HG03520 (cell line): ENCODE measurements around the gene HSPB1.
"Not testable (repeated sequence)": the region's sequence is repeated elsewhere in the genome, so short reads cannot be mapped to it uniquely, and the experiment has no call there.

ENCODE experiments used
- ATAC-seq: cut with Tn5 transposase; IDR thresholded peaks from one replicate; pipeline ENCODE4 v1.9.1; 2021; ENCODE audit warnings: mild to moderate bottlenecking, moderate library complexity; ENCODE audit not compliant: unreplicated experiment

HSPB1 gene

DNA sequence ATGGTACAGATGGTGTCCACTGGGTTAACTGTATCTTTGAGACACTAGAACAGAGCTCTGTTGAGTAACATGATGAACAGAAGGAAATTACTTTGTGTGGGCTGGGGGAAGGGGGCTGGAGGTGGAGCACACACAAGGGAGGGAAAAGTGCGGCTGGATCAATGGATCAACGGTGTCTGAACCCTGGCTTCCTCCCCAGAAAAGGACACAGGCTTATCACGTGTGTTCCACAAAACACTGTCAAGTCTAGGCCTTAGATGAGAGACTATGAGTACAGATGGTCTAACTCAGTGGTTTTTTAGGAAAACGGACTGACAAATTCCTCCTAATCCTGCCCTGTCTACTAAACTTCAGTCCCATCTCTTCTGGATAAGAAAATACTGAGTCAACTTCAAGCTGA is 27.8 kb downstream of the HSPB1 start:
- ATAC-seq, result no peak

DNA sequence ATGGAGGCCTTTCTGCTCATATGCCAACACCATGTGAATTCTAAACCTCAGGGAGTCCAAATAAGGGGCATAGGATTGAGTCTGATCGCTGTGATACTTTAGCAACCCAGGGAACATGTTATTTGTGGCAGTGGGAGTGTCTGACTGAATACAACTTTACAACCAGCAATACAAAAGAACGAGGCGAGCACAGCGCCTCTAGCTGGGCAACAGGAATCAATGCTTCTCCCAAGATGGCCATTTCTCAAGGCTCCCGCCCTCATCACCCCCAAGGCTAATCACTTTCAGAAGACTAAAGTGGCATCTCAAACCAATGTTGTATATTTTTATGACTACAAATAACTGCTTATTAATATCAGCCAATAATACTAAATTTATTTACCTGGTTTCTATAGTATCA is 28.2 kb downstream of the HSPB1 start:
- ATAC-seq, result no peak

DNA sequence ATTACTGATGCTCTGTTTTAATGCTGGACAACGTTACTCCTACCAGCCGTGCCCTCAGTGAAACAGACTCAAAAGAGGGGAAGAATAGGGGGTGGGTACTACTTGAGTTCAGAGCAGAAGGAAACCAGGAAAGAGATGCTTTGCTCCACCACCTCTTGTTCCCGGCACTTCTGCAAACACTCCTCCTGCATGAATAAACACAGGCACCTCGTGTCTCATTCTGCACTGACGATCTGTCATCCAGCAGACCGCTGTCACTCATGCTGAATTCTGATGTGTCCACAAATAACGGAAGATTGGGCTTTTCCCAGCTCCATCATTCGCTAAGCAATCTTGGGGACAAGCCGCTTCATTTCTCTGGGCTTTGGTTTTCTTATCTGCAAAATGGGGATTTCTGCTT is 29.6 kb downstream of the HSPB1 start:
- ATAC-seq, result no peak

DNA sequence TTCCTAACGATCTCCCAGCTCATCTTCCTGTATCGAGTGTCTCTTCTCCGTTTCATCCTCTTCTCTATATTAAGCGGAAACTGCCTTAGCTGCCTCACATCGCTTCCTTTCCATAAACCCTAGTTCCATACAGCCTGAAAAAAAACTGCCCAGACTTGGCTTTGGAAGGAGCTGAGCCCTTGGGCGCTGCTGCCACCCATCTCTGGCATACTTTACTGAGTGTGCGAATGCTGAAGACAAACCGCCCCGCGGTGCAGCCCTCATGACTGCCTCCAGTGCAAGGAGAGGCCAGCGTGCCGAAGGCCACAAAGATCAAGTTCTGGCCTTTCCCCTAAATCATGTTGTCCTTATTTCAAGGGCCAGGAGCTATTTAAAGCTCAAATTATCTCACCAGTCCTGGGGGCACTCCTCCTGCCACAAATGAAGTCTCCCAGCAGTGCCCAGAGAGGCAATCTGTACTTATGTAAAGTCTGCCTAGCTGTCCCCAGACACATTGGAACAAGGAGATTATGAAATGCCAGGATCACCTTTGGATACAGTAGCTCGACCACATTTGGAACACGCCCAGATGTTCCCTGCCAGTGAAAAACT is 31.1 kb downstream of the HSPB1 start:
- ATAC-seq, result no peak

DNA sequence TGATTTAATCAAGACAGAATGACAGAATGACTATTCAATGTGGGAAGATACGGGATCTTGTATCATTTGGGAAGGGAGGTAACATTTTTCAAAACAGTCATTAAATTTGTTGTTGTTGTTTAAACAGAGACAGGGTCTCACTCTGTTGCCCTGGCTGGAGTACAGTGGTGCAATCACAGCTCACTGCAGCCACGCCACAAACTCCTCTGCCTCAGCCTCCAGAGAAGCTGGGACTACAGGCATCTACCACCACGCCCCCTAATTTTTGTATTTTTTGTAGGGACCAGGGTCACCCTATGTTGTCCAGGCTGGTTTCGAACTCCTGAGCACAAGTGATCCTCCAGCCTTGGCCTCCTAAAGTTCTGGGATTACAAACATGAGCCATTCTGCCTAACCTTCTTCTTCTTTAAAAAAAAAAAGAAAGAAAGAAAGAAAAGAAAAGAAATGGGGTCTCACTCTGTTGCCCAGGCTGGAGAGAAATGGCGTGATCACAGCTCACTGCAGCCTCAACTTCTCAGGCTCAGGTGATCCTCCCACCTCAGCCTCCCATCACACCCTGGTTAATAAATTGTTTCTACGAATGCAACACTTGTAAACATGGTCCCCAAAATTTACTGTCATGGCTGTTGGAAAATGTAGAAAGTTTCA is 32.0 kb downstream of the HSPB1 start:
- ATAC-seq, result no peak

DNA sequence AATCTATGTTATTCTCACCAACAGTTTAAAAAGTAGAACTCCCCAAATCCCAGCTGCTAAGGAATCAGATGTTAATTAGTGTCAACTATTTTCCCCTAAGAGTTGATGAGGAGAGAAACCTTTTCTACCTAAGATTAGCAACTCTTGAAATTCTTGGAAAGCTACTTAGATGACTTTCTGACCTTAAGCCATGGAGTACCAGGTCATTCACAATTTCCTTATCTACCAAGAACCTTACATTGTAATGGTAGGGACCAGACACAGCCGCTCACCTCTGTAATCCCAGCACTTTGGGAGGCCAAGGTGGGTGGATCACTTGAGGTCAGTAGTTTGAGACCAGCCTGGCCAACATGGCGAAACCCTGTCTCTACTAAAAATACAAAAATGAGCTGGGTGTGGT is 32.9 kb downstream of the HSPB1 start:
- ATAC-seq, result not testable (repeated sequence)

DNA sequence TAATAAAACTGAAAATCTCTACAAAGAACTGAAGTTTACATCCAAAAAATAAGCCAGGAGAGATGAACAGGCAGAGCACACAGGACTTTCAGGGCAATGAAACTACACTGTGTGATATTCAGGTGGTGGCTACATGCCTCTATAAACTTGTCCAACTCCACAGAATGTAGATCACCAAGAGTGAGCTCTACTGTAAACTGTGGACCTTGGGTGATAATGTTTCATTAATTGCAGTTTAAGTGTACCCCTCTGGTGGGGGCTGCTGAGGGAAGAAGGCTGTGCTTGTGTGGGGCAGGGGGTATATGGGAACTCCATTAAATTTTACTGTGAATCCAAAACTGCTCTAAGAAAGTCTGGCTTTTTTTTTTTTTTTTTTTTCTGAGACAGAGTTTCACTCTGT is 33.6 kb downstream of the HSPB1 start:
- ATAC-seq, result no peak

DNA sequence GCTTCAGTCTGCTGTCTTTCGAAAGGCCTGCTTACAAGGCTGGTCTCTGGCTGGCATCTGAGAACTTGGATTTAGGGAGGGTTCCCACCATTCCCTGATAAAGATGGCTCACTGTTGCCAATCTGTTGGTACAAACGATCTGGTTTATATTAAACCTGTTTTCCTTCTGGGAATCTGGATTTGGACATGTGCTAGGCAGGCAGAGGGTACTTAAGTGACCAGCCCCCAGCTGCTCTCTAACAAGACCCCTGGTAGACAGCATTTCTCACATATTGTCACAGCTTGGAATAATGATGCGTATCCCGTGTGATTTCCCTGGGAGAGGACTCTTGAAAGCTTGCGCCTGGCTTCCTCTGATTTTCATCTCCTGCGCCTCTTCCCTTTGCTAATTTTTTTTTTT is 34.7 kb downstream of the HSPB1 start:
- no peak for ATAC-seq

DNA sequence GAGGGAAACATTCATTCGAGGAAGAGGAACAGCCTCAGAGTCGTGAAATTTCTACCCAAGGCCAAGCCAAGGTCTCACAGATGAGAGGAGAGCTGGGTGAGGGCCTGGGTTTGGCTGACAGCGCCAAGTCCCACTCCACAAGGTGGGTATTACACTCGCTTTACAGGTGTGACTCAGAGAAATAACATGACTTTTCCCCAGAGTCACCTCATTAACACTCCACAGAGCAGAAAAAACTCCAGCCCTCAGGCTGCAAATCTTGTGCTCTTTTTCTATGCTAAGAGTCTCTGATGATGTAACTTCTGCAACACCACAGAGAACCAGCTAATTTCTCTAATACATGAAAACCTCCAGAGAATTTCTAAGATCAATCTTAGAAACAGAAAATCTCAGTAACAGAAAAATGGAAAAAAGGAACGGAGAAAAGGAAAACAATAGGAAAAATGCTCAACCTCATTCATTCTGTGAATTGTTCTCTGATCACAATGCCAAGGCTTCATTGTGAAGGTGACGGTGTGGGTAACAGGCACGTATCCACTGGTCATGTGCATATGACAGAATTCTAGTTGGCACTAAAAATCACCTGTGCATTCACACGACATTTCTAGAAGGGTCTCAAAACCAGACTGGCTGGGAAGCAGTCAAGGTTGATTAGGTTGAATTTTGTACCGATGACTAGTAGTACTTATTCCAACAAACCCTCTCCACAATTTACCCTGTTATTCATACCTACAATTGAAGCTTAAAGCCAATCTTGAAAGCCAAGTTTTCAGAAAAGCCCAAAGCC is 36.0 kb downstream of the HSPB1 start:
- ATAC-seq, result no peak

DNA sequence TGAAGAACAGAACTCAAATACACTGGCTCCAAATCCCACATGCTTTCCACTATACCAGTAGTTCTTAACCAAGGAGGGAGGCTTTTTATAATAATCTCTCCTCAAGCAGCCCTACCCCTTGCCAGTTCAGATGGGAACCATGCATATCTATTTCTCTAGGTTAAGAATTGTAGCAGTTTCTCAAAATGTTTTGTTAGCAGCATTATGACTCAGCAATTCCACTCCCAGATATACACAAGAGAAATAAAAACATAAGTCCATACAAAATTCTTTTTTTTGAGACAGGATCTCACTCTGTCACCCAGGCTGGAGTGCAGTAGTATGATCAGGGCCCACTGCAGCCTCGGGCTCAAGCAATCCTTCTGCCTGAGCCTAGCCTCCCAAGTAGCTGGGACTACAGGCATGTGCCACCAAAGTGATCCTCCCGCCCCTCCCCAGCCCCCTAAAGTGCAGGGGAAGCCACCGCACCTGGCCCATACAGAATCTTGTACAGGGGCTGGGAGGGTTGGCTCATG is 38.2 kb downstream of the HSPB1 start:
- ATAC-seq, result no peak

DNA sequence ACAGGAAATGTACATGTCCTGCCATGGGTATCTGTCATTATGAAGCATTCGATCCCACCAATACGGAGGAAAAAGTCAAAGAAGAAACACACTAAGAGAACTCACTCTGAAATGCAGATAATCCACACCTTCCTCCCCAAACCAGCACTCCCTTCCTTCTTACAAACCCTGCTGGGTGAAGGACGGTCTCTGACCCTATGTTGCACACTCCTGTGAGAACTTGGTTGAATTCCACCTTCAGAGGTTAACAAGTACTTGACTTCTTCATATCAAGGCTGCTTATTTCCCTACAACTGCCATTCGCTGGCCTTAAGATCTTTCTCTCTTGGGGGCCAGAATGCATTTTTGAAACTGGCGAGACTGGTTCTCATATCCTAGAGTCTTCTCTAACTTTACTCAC is 39.7 kb downstream of the HSPB1 start:
- ATAC-seq, result no peak

DNA sequence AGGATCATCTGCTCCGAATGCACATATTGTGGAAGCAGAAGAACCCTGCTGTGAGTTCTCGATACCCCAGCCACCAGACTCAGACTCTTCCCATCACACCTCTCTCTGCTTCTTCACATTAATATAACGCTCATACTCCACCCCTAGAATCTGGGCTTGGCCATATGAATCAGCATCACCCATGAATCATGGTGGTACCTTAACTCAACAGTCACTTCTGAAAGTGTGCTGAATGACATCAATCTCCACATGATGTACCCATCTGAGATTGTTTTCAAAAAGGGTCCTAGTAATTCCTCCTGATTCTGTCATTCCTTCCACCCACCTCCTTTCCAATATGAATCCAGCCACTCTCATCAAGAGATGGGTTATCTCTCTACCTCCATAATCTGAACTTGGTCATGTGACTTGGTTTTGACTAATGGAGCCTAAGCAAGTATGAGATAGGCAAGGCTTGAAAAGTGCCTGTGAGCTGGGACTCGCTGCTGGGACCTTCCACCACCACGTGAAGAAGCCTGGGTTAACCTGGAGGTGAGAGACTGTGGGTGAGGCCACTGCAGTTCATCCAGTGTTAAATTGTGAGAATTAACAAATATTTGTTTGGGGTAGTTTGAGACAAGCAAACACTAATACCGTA is 40.9 kb downstream of the HSPB1 start:
- no peak for ATAC-seq

DNA sequence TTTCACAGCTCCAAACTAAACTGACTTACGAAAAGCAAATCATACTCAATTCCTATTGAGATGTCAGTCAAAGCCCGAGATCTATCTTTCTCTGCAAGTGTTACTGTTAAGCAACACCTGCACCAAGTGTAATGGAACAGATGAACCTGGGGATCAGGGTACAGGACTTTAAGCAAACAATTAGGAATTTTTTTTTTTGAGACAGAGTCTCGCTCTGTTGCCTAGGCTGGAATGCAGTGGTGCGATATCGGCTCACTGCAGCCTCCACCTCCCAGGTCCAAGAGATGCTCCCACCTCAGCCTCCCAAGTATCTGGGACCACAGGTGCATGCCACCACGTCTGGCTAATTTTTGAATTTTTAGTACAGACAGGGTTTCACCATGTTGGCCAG is 41.5 kb downstream of the HSPB1 start:
- ATAC-seq, result no peak

DNA sequence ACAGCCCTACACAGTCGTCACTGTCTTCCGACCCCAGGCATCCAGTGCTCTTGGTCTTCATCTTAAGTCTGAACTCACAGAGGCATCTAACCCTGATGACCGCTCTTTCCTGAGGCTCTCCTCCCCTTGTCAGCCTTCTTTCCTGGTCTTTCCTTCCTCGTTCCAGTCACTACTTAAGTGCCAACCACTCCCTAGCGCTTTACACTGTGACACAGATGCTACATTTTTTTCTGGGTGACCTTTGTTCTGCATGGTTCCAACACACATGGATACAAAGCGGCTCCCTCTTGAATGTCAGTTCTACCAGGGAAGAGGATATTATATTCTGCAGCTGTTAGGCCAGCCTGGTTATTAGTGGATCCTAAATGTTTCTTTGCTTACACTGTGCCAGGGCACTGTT is 43.6 kb downstream of the HSPB1 start:
- ATAC-seq, result no peak

DNA sequence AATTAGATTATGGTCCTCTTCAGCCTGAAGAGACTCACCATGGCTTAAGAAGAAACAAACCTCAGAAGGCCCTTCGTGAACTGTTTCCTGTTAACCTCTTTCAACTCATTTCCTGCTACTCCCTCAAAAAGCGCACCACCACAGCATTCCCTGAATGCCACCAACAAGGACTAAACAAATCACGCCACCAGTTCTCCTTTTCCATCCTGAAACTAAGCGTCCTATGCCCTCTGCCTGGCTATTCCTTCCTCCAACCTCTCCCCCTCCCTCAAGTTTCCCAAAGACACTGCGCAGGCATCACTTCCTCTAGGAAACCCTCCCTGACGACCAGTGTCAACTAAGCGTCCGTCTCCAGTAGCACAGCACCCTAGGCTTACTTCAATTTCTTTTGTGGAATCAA is 44.3 kb downstream of the HSPB1 start:
- ATAC-seq, result no peak

DNA sequence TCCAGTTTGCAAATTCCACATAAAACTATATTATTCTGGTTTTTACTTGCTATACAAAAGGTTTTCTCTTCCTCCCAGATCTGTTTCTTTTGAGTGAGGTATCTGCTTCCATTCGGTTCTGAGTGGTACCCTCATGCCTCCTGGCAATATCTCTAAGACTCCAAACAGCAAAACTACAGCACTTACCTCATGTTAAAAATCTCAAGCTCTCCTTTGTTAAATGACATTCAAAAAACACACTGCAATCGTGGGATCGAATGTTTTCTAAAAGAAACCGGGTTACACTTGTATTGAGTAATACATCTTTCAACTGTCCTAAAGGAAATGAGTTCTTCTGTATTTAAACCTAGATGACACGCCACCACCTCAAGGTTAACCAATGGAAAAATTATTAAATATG is 45.2 kb downstream of the HSPB1 start:
- ATAC-seq, result no peak

DNA sequence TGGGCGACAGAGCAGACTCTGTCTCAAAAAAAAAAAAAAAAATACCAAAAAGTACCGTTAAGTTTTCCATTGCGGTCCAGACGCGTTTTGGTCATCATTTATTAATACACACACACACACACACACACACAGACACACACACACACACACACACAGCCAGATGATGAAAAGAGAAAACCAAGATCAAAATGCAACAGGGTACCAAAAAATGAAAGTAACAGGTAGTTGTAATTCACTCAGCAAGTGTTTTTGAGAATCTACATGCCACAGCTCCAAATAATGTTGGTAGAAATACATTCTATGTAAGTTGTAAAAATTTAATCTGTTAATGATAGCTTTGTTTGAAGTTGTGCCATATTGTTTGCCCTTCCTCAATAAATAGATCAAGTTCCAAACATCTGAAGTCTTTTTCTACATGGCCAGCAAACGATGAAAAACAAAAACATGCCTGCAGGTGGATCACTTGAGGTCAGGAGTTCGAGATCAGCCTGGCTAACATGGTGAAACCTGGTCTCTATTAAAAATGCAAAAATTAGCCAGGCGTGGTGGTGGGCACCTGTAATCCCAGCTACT is 46.9 kb downstream of the HSPB1 start:
- ATAC-seq, result no peak

DNA sequence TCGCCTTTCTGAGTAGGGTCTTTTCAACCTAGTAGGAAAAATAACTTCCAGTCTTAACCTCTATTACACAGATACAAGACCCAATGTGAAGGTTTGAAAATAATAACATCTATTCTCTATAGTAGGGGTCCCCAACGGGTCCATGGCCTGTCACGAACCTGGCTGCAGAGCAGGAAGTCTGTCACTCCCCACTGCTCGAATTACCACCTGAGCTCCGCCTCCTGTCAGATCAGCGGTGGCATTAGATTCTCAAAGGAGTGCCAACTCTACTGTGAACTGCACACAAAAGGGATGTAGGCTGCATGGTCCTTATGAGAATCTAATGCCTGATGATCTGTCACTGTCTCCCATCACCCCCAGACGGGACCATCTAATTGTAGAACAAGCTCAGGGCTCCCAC is 48.9 kb downstream of the HSPB1 start:
- ATAC-seq, result no peak

DNA sequence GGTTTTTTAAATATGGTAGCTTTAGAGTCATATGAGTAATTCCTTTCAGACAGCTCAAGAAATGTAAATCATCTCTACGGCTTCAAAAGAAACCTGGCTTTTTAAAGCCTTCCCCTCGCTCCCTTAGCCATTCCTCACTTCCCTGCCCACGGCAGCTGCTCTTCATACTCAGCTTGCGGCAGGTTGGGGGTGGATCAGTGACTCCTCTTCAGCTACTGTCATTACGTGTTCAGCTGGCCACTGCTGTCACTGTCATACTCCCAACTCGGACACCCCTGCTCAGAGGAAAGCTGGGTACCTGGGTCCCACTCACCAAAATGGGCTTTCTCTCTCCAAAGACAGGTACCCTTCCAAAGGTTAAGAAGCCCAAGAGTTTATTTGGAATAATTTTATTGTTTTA is 49.7 kb downstream of the HSPB1 start:
- ATAC-seq, result no peak

DNA sequence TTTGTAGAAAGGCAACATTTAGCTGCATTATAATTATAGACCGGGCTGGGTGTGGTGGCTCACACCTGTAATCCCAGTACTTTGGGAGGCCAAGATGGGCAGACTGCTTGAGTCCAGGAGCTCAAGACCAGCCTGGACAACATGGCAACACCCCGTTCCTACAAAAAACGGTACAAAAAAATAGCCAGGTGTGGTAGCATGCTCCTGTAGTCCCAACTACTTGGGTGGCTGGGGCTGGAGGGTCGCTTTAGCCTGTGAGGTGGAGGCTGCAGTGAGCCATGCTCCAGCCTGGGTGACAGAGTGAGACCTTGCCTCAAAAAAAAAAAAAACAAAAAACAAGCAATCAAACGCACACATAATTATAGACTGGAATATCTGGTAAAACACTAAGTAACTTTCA is 51.3 kb downstream of the HSPB1 start:
- ATAC-seq, result no peak
